Mucosa of descending colon (tissue), 3 donors: ENCODE measurements around the gene PRDM16. TPM values are rescaled to one million over a fixed set of nuclear protein-coding genes. Genes with fewer than 3 reads are reported as not detected.

ENCODE experiments used
- ATAC-seq: fragments of 200-7000 bp; cut with Tn5 transposase; one replicate; pipeline ENCODE4 v1.9.1; 2020; ENCODE audit warnings: mild to moderate bottlenecking, moderate library complexity
- DNase-seq, 3 donors: peaks; one replicate each; pipeline ENCODE4 v3.0.0-alpha.2; 2020
- H3K36me3 ChIP-seq: fragments of 200-600 bp; one replicate; pipeline ENCODE4 v1.8.0; 2021; ENCODE audit warnings: low read depth, mild to moderate bottlenecking
- H3K4me1 ChIP-seq: fragments of 200-600 bp; one replicate; pipeline ENCODE4 v1.8.0; 2021; ENCODE audit warnings: low read depth, mild to moderate bottlenecking
- H3K4me3 ChIP-seq: fragments of 200-600 bp; one replicate; pipeline ENCODE4 v1.8.0; 2021; ENCODE audit warnings: mild to moderate bottlenecking
- H3K9me3 ChIP-seq: fragments of 200-600 bp; one replicate; pipeline ENCODE4 v1.8.0; 2021; ENCODE audit warnings: mild to moderate bottlenecking
- intact Hi-C, 2 donors: fragments of 100-400 bp; cut with DNase I in 1 of 2; cut with micrococcal nuclease in 1 of 2; formaldehyde crosslinking; loops; one replicate each; pipeline versions ENCODE4 v1.11.0 to v1.11.1; 2022; cut with DNase I, micrococcal nuclease
- total RNA-seq, 3 donors: library from RNA; stranded (reverse); fragmentation: NEBNext Ultra II Directional in 2 of 3; extraction: Animal tissue kit (Norgen Biotek cat#: 25700) in 2 of 3; gene quantifications; one replicate each; pipeline versions ENCODE4 v1.2.1 to v1.2.4, GENCODE V29; 2021 to 2023
- TF ChIP-seq, protein P1 (sequence below): fragments of 200-600 bp; IDR thresholded peaks from one replicate; pipeline ENCODE4 v1.8.0; 2022; ENCODE audit warnings: antibody characterized with exemption, mild to moderate bottlenecking
- donor health status: DM: no; HTN: no; CAD: no; lungs with moderate emphysema.
- donor health status: DM: no; HTN: no; CAD: no.
- donor health status: DM: no; HTN: yes; CAD: no.

The PRDM16 gene
- total RNA-seq, 3 donors from 2014 or later, result 1.6 to 2.5 (median 2.4) TPM

DNA sequence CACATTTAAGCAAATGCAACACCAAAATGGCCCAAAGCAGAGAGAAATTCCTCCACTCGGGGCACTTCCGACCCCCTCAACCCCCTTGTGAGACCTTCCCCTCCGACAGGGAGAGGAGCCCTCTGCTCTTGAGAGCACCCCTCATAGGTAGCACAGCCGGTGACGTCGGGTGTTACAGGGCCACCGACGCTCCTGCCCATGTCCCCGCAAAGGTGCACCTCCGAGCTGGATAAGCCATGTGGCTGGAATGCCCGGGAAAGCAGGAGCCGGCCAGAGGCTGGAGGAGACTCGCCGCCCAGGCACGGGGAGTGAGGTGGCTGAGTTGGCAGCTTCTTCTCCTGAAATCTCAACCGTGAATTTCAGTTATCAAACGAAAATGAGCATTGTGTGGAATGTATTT is 318.4 kb downstream of the PRDM16 start:
- no peaks in the 10 kb centered on the region for H3K9me3 ChIP-seq
- intact Hi-C loops, result no loop called here
- TF ChIP-seq, protein P1, sequence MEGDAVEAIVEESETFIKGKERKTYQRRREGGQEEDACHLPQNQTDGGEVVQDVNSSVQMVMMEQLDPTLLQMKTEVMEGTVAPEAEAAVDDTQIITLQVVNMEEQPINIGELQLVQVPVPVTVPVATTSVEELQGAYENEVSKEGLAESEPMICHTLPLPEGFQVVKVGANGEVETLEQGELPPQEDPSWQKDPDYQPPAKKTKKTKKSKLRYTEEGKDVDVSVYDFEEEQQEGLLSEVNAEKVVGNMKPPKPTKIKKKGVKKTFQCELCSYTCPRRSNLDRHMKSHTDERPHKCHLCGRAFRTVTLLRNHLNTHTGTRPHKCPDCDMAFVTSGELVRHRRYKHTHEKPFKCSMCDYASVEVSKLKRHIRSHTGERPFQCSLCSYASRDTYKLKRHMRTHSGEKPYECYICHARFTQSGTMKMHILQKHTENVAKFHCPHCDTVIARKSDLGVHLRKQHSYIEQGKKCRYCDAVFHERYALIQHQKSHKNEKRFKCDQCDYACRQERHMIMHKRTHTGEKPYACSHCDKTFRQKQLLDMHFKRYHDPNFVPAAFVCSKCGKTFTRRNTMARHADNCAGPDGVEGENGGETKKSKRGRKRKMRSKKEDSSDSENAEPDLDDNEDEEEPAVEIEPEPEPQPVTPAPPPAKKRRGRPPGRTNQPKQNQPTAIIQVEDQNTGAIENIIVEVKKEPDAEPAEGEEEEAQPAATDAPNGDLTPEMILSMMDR, result no peak
- no peak for ATAC-seq
- H3K4me1 ChIP-seq, result no peaks in the 10 kb centered on the region
- H3K36me3 ChIP-seq, result no peaks in the 10 kb centered on the region
- no peak for DNase-seq
- H3K4me3 ChIP-seq, result no peak overlapping the region

DNA sequence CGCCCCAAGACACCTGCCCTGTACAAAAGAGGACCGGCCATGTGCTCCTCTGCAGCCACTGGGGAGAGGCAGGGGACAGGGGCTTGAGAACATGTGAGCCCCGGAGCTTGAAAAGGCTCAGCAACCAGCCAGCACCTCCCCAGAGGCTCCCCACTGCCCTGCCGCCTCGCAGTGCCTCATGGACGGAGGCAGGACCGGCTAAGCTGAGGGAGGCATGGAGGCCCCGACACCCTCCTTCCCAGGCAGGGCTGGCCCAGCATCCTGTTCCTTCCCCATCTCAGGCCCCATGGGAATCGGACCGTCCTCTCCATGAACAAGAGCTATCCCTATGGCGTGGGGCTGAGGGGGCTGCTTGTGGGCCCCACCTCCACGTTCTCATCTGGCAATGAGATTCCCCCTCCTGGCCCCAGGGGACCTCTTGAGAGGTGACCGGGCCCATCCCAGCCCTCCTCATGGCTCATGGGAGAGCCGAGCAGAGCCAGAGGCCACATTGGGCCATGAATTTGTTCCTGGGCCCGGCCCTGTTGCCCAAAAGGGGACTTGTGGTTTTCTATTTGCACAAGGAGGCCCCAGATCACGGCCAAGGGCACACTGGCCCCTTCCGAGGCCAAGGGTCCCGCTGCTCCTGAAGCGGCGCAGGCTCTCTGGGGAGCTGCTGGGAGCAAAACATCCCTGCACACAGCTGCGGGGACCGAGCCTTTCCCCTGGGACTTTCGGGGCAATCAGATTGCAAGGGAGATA is 320.3 kb downstream of the PRDM16 start:
- Histone ChIP-seq H3K36me3 (no peaks in the 10 kb centered on the region), H3K4me3 (no peak overlapping the region), H3K4me1 (peaks cover 14% of the 10 kb centered on the region), H3K9me3 (no peaks in the 10 kb centered on the region)
- ATAC-seq (no peak), DNase-seq (no peak)
- TF ChIP-seq, protein P1, result no peak
- intact Hi-C loops, result no loop called here

DNA sequence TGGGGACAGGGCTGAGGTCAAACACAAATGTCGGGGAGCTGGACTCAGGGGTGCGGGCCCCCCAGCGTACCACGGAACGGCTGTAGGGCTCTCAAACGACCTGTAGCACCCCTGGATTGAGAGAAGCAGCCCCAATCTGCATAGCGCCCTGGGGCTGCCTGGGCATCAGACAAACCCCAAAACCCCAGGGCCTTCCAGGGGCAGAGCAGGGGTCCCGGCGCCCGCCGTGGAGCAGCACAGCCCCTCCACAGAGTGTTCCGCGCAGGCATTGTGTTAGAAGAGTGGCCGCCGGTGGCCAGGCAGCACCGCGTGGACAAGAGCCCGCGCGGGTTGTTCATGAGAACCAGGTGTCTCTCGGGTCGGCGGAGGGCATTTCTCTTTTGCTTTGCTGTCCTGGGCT is 321.3 kb downstream of the PRDM16 start:
- H3K9me3 ChIP-seq, result no peaks in the 10 kb centered on the region
- TF ChIP-seq, protein P1, result no peak
- DNase-seq (no peak), ATAC-seq (no peak)
- no peak overlapping the region for H3K4me3 ChIP-seq
- intact Hi-C loops, result no loop called here
- no peaks in the 10 kb centered on the region for H3K36me3 ChIP-seq
- H3K4me1 ChIP-seq, result peaks cover 14% of the 10 kb centered on the region

DNA sequence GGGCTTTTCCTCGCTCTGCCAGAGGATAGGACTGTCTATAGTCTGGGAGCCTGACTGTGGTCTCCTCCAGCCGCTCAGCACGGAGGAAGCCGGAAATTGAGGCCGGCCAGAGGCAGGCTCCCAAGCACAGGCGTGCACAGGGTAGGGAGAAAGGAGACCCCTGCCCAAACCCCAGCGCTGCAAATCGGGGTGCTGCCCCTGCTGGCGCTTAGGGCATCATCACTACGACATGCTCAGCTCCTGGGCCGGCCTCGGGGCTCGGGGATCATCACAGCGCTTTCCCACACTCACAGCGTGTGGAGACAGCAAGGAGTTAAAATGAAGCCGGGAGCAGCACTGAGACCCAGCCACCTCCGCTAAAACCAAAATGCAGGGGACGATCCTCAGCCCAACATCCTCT is 322.7 kb downstream of the PRDM16 start:
- Histone ChIP-seq H3K4me1 (peaks cover 14% of the 10 kb centered on the region), H3K4me3 (no peak overlapping the region), H3K9me3 (no peaks in the 10 kb centered on the region), H3K36me3 (no peaks in the 10 kb centered on the region)
- intact Hi-C loops, result no loop called here
- ATAC-seq, result no peak
- TF ChIP-seq, protein P1, result no peak
- no peak for DNase-seq

DNA sequence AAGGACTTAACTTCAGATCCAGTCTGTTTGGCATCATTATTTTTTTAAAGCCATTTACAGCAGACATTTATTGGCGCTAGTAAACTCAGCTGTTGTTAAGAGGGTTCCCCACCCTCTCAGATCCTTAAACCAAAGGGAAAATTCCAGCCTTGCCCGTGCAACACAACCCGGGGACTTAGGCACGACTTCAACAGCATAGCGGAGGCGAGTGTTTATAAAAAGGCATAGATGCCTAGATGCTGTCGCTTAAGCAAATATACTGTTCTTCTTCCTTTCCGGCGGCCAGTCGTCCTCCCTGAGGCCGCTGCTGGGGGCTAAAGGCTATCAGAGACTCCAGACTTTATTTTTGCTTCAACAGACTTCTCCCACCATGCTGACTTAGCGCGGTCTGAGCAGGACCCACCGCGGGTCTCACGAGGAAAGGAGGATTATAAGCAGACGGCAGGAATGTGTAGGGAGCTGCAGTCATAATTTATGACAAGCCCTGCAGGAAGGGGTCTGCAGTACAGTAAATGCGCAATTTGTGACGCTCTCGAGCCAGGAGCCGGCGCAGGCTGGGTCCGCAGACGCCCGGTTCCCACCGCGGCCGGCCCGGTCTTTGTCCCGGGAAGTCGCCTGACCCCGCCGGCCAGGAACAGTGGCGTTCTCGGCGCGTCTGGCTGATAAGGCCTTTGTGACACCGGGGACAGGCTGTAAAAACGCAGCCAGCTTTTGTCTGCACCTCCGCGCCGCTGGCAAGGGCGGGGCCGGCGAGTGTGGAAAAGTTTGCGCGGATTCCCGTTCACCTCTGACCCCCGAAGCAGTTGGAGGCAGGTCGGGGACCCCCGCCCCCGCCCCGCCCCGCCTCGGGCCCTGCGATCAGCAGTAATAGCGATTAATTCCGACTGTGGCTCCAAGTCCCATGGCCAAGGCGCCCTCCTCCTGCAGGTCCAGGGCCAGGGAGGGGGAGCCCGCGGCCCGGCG is 324.3 kb downstream of the PRDM16 start:
- TF ChIP-seq, protein P1, result no peak
- no peak overlapping the region for H3K4me3 ChIP-seq
- peak; percentile 72 for ATAC-seq

More for the DNA sequence above, 324.3 kb downstream of the PRDM16 start:
- peak in 2 of 3 donors; percentile 25 to 48 for DNase-seq
- Histone ChIP-seq H3K9me3 (no peaks in the 10 kb centered on the region), H3K36me3 (no peaks in the 10 kb centered on the region), H3K4me1 (peaks cover 14% of the 10 kb centered on the region)
- intact Hi-C loops, result no loop called here
